NCI-H1930 (cell line): ENCODE measurements around the gene SLC35D2.

Source experiments
- DNase-seq, 2 experiments: peaks; one replicate each; lab custom pipeline; 2025; lab: John Stamatoyannopoulos, UW

Gene SLC35D2

GRCh38 chr9:96383165-96383942 is at the start of gene SLC35D2:
Gene SLC35D2, minus strand, starts transcription at chr9:96383711. Its CDS starts 77 bp downstream, at chr9:96383634.
- no peak for DNase-seq

GRCh38 chr9:96430377-96430776 is 46.9 kb upstream of the SLC35D2 start:
- no peak for DNase-seq

- no peak for DNase-seq
Measured at GRCh38 chr9:96429732-96430131, 46.2 kb upstream of the SLC35D2 start.

GRCh38 chr9:96425500-96426169 is 42.1 kb upstream of the SLC35D2 start:
- DNase-seq = no peak

- no peak for DNase-seq
Measured at GRCh38 chr9:96423985-96424336, 40.5 kb upstream of the SLC35D2 start.

GRCh38 chr9:96423322-96423984 is 39.9 kb upstream of the SLC35D2 start:
- DNase-seq = no peak

- DNase-seq = peak in 1 of 2 experiments; percentile 30
Measured at GRCh38 chr9:96420468-96421219, 37.1 kb upstream of the SLC35D2 start.

GRCh38 chr9:96419691-96419969 is 36.1 kb upstream of the SLC35D2 start:
- DNase-seq = no peak

- peak; percentile 65 to 71 for DNase-seq
Measured at GRCh38 chr9:96418920-96419690, 35.6 kb upstream of the SLC35D2 start.

- DNase-seq = peak; percentile 95 to 96
Measured at GRCh38 chr9:96418083-96418919, 34.8 kb upstream of the SLC35D2 start, which contains the start of gene ZNF367. Gene ZNF367, minus strand, starts transcription at chr9:96418370. Its CDS starts 338 bp downstream, at chr9:96418032.

GRCh38 chr9:96417661-96418082 is 34.2 kb upstream of the SLC35D2 start:
- no peak for DNase-seq

GRCh38 chr9:96417051-96417586 is 33.6 kb upstream of the SLC35D2 start:
- DNase-seq = peak; percentile 75 to 84

- DNase-seq = peak; percentile 37 to 45
Measured at GRCh38 chr9:96413302-96414221, 30.1 kb upstream of the SLC35D2 start.

- DNase-seq = no peak
Measured at GRCh38 chr9:96412174-96412913, 28.8 kb upstream of the SLC35D2 start.

- DNase-seq = no peak
Measured at GRCh38 chr9:96411129-96411838, 27.8 kb upstream of the SLC35D2 start.

GRCh38 chr9:96408409-96409280 is 25.1 kb upstream of the SLC35D2 start:
- DNase-seq = no peak
